Neuronal stem cell (in vitro differentiated cells): ENCODE results near the gene RCAN1.

Source experiments
- DNase-seq: peaks from one replicate; pipeline ENCODE4 v3.0.0-alpha.2; 2013; ENCODE audit warnings: low spot score
- H2AFZ ChIP-seq: one replicate; pipeline ENCODE4 v1.6.1; 2013; ENCODE audit warnings: mild to moderate bottlenecking, low read length, inconsistent platforms
- H2AK5ac ChIP-seq: 2 replicates; pipeline ENCODE4 v1.6.1; 2013; ENCODE audit warnings: low read depth, mild to moderate bottlenecking, inconsistent platforms, low read length, moderate library complexity, mixed read lengths
- H2BK120ac ChIP-seq: 2 replicates; pipeline ENCODE4 v1.6.1; 2013; ENCODE audit warnings: low read depth, mild to moderate bottlenecking, inconsistent platforms, low read length, moderate library complexity, mixed read lengths
- H2BK12ac ChIP-seq: one replicate; pipeline ENCODE4 v1.6.1; 2013; ENCODE audit warnings: low read length, inconsistent platforms
- H2BK15ac ChIP-seq: 2 replicates; pipeline ENCODE4 v1.6.1; 2013; ENCODE audit warnings: mild to moderate bottlenecking, low read length, inconsistent platforms, mixed read lengths
- H2BK5ac ChIP-seq: one replicate; pipeline ENCODE4 v1.6.1; 2013; ENCODE audit warnings: inconsistent platforms, mild to moderate bottlenecking, low read length, moderate library complexity
- H3K14ac ChIP-seq: one replicate; pipeline ENCODE4 v1.6.1; 2013; ENCODE audit warnings: low read length, inconsistent platforms
- H3K18ac ChIP-seq: 2 replicates; pipeline ENCODE4 v1.6.1; 2013; ENCODE audit warnings: low read length, inconsistent platforms
- H3K23ac ChIP-seq: 2 replicates; pipeline ENCODE4 v1.6.1; 2013; ENCODE audit warnings: low read depth, mild to moderate bottlenecking, mixed read lengths, low read length, inconsistent platforms; ENCODE audit not compliant: poor library complexity
- H3K27ac ChIP-seq: replicated peaks from 3 replicates; pipeline ENCODE4 v1.5.1; 2013; ENCODE audit warnings: low read length, inconsistent platforms
- H3K27me3 ChIP-seq, 3 experiments: 2 replicates each; pipeline ENCODE4 v1.6.1; 2013; ENCODE audit warnings: low read length in 3 of 3, mild to moderate bottlenecking in 2 of 3, inconsistent platforms in 1 of 3, low read depth in 1 of 3, mixed read lengths in 1 of 3, moderate library complexity in 1 of 3; ENCODE audit not compliant: control insufficient read depth in 3 of 3, insufficient read depth in 3 of 3
- H3K36me3 ChIP-seq, 2 donors: replicated peaks in 1 of 2; 2 replicates each; pipeline ENCODE4 v1.6.1; 2013; ENCODE audit warnings: low read length in 2 of 2; ENCODE audit not compliant: control insufficient read depth in 2 of 2, insufficient read depth in 2 of 2
- H3K4ac ChIP-seq: 2 replicates; pipeline ENCODE4 v1.6.1; 2013; ENCODE audit warnings: inconsistent platforms, mild to moderate bottlenecking, low read length, moderate library complexity
- H3K4me1 ChIP-seq, 2 donors: 1 replicate in 1 of 2; 2 replicates in 1 of 2; pipeline ENCODE4 v1.6.1; 2013; ENCODE audit warnings: low read length in 2 of 2, low read depth in 1 of 2; ENCODE audit not compliant: control insufficient read depth in 2 of 2, insufficient read depth in 1 of 2
- H3K4me2 ChIP-seq: one replicate; pipeline ENCODE4 v1.6.1; 2013; ENCODE audit warnings: mild to moderate bottlenecking, low read length, inconsistent platforms; ENCODE audit not compliant: insufficient read depth, poor library complexity, severe bottlenecking
- H3K4me3 ChIP-seq, 2 donors: 2 replicates each; pipeline ENCODE4 v1.5.1; 2013; ENCODE audit warnings: low read length in 2 of 2, mild to moderate bottlenecking in 2 of 2, inconsistent platforms in 1 of 2, moderate library complexity in 1 of 2
- H3K79me1 ChIP-seq: one replicate; pipeline ENCODE4 v1.6.1; 2013; ENCODE audit warnings: low read depth, mild to moderate bottlenecking, inconsistent platforms, low read length, moderate library complexity
- H3K9ac ChIP-seq: one replicate; pipeline ENCODE4 v1.6.1; 2013; ENCODE audit warnings: mild to moderate bottlenecking, low read depth, low read length, inconsistent platforms; ENCODE audit not compliant: poor library complexity
- H3K9me3 ChIP-seq, 2 donors: replicated peaks in 1 of 2; 2 replicates each; pipeline versions ENCODE3 to v1.6.1; 2013; ENCODE audit warnings: low read length in 2 of 2, mild to moderate bottlenecking in 2 of 2, inconsistent platforms in 1 of 2, low read depth in 1 of 2, mixed read lengths in 1 of 2, moderate library complexity in 1 of 2; ENCODE audit not compliant: control insufficient read depth in 2 of 2, insufficient read depth in 1 of 2
- H4K8ac ChIP-seq: one replicate; pipeline ENCODE4 v1.6.1; 2013; ENCODE audit warnings: low read depth, mild to moderate bottlenecking, inconsistent platforms, low read length, moderate library complexity
- H4K91ac ChIP-seq: one replicate; pipeline ENCODE4 v1.6.1; 2013; ENCODE audit warnings: low read length, low read depth, mild to moderate bottlenecking, inconsistent platforms; ENCODE audit not compliant: poor library complexity
- WGBS, 2 donors: extraction: QIAGEN DNeasy Blood & Tissue Kit; methylation state at CpG; one replicate each; pipeline ENCODE4 v1.1.7; 2013; ENCODE audit warnings: missing lambda C conversion rate in 2 of 2, mixed read lengths in 1 of 2; ENCODE audit not compliant: insufficient read length in 2 of 2, insufficient replicate concordance in 1 of 2; ENCODE audit errors: extremely low coverage in 2 of 2; 5-methylcytosine and 5-hydroxymethylcytosine counted together

Gene RCAN1

DNA sequence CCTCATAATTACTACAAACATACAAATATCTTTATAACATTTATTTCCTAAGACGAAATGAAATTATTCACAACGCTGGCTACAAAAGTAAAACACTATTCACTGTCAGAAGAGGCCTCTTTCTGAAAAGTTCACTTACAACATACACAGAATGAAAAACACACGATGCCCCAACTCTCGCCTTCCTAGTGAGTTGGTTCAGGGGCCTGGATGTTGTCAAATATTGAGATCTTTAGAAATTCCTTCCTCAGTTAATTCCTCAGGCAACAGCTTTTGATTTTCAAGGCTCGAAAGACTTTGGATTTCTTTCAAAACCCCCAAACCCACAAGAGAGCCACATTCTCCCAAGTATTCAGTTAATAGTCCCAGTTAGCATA lies 88.7 kb downstream of the RCAN1 start:
- Histone ChIP-seq H3K4ac (no peak overlapping the region), H3K14ac (no peak overlapping the region), H2BK120ac (no peak overlapping the region), H3K9me3 (peaks cover 5 to 7% of the 10 kb centered on the region in 2 donors), H2BK12ac (no peak overlapping the region), H3K79me1 (no peaks in the 10 kb centered on the region), H2AK5ac (no peak overlapping the region), H3K27ac (peak overlapping the region; percentile 42), H3K4me3 (peak overlapping the region in 1 of 2 donors; percentile 41), H3K9ac (no peak overlapping the region), H2BK15ac (no peak overlapping the region), H3K4me2 (no peak overlapping the region), H3K36me3 (peaks cover 0 to 5% of the 10 kb centered on the region in 2 donors), H4K91ac (no peak overlapping the region), H4K8ac (no peak overlapping the region), H2BK5ac (no peak overlapping the region), H3K23ac (no peak overlapping the region), H3K18ac (no peak overlapping the region), H3K4me1 (peaks cover 10 to 15% of the 10 kb centered on the region in 2 donors), H2AFZ (peak overlapping the region; percentile 74), H3K27me3 (no peaks in the 10 kb centered on the region)
- WGBS, 2 donors: 100% methylated on average over 2 of the region's 5 CpGs; no CpG with 5 or more reads in 1 of the 2 donors
- no peak for DNase-seq

GRCh38 chr21:34524646-34525601 lies 90.0 kb downstream of the RCAN1 start:
- Histone ChIP-seq H3K27me3 (no peaks in the 10 kb centered on the region), H3K4me2 (no peak overlapping the region), H2BK120ac (no peak overlapping the region), H3K36me3 (peaks cover 0 to 18% of the 10 kb centered on the region in 2 donors), H3K79me1 (no peaks in the 10 kb centered on the region), H2BK5ac (no peak overlapping the region), H2BK12ac (no peak overlapping the region), H3K18ac (peak overlapping the region; percentile 91), H3K23ac (peak overlapping the region; percentile 18), H2AFZ (no peak overlapping the region), H3K27ac (no peak overlapping the region), H3K14ac (peak overlapping the region; percentile 22), H4K91ac (no peak overlapping the region), H3K9me3 (peaks cover 5 to 7% of the 10 kb centered on the region in 2 donors), H2AK5ac (no peak overlapping the region), H2BK15ac (no peak overlapping the region), H3K4me1 (peaks cover 15% of the 10 kb centered on the region in 2 donors), H3K4ac (no peak overlapping the region), H4K8ac (no peak overlapping the region), H3K9ac (no peak overlapping the region), H3K4me3 (peak overlapping the region in 1 of 2 donors; percentile 5)
- WGBS, 2 donors: no CpG with 5 or more reads among the region's 31 CpGs
- no peak for DNase-seq

- Histone ChIP-seq H2BK120ac (no peak overlapping the region), H2AFZ (no peak overlapping the region), H3K27me3 (no peaks in the 10 kb centered on the region), H4K91ac (no peak overlapping the region), H2AK5ac (no peak overlapping the region), H3K36me3 (peaks cover 0 to 29% of the 10 kb centered on the region in 2 donors), H3K4ac (no peak overlapping the region), H3K9me3 (peaks cover 0 to 4% of the 10 kb centered on the region in 2 donors), H2BK5ac (no peak overlapping the region), H3K4me3 (no peak overlapping the region), H3K9ac (no peak overlapping the region), H3K4me2 (no peak overlapping the region), H2BK15ac (no peak overlapping the region), H3K79me1 (no peaks in the 10 kb centered on the region), H2BK12ac (no peak overlapping the region), H4K8ac (no peak overlapping the region), H3K18ac (no peak overlapping the region), H3K4me1 (peaks cover 15% of the 10 kb centered on the region in 2 donors), H3K27ac (no peak overlapping the region), H3K14ac (no peak overlapping the region), H3K23ac (no peak overlapping the region)
- no peak for DNase-seq
- WGBS, 2 donors: no CpG with 5 or more reads among the region's 7 CpGs
Measured at GRCh38 chr21:34523019-34523555, 91.8 kb downstream of the RCAN1 start.

DNA sequence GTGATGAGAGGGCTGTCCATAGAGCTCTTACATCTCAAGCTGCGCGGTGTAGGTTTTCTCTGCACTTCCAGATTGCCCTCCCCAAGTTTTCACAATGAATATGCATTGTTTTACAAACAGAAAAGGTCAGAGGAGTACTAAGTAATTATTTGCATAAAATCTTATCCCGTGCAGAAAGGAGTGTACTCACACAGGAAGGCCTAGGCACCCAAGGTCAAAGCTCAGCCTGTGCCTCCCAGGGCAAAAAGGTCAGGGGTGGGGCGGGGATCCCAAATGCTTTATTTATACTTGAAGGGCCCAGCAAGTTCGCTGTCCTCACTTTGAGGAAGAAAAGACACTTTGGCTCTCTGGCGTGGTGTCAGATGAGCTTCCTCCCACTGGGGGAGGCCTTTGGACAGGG lies 92.6 kb downstream of the RCAN1 start:
- H3K4me2 ChIP-seq: no peak overlapping the region
- no peak overlapping the region for H3K4me3 ChIP-seq
- H2AK5ac ChIP-seq: no peak overlapping the region

More for the DNA sequence above, 92.6 kb downstream of the RCAN1 start:
- Histone ChIP-seq H2BK5ac (no peak overlapping the region), H3K9ac (no peak overlapping the region), H3K36me3 (peaks cover 0 to 37% of the 10 kb centered on the region in 2 donors), H2BK120ac (no peak overlapping the region), H3K23ac (no peak overlapping the region), H3K27me3 (no peaks in the 10 kb centered on the region), H3K4me1 (peaks cover 15% of the 10 kb centered on the region in 2 donors), H3K79me1 (no peaks in the 10 kb centered on the region), H2BK12ac (no peak overlapping the region), H4K8ac (no peak overlapping the region), H3K18ac (no peak overlapping the region), H2AFZ (no peak overlapping the region), H3K14ac (no peak overlapping the region), H3K4ac (no peak overlapping the region), H3K9me3 (no peaks in the 10 kb centered on the region), H3K27ac (no peak overlapping the region), H4K91ac (no peak overlapping the region), H2BK15ac (no peak overlapping the region)
- no CpG with 5 or more reads among the region's 6 CpGs for WGBS, 2 donors
- no peak for DNase-seq
